22Rv1 (cell line): ENCODE measurements around the gene MTHFD1L.

Source experiments
- CTCF ChIP-seq: fragments of 450-650 bp; IDR thresholded peaks from 2 replicates; pipeline ENCODE4 v1.5.1; 2017; ENCODE audit warnings: mild to moderate bottlenecking
- ZFX ChIP-seq: fragments of 450-650 bp; IDR thresholded peaks from 2 replicates; pipeline ENCODE4 v1.6.1; 2017; ENCODE audit warnings: antibody characterized with exemption, borderline replicate concordance

GRCh38 chr6:151128763-151129370 lies 263.4 kb downstream of the MTHFD1L start:
- TF ChIP-seq CTCF (no peak), ZFX (no peak)
